HepG2 (cell line): ENCODE measurements around the gene GMCL2. TPM values are rescaled to one million over a fixed set of nuclear protein-coding genes. Genes with fewer than 3 reads are reported as not detected.
A peak's percentile ranks its signal among the peaks of the same experiment; 100 is the strongest.

ENCODE experiments used
- ATAC-seq: fragments of 200-7000 bp; cut with Tn5 transposase; 3 replicates; pipeline ENCODE4 v1.9.1; 2020; ENCODE audit warnings: mild to moderate bottlenecking, moderate library complexity
- BruUV-seq: library from RNA; stranded (reverse); fragments of 400-500 nt; replicated peaks from 2 replicates; lab custom pipeline; 2021; lab: Mats Ljungman, UMichigan
- CTCF ChIA-PET: fragments of 300-600 bp; formaldehyde crosslinking; extraction: SDS; loops from one replicate; lab custom pipeline; 2021; ENCODE audit warnings: low total read pairs, inconsistent platforms, low intra/inter-chr PET ratio; lab: Yijun Ruan, JAX
- POLR2A ChIA-PET: fragments of 350-600 bp; sonication (Branson Sonifier 250); formaldehyde crosslinking; loops from one replicate; lab custom pipeline; 2020; ENCODE audit warnings: antibody characterized with exemption, inconsistent platforms; lab: Yijun Ruan, JAX
- DNase-seq: peaks from one replicate; pipeline ENCODE4 v3.0.0-alpha.2; 2015; ENCODE audit warnings: low spot score
- FAIRE-seq: peaks from 3 replicates; lab custom pipeline; 2011; peaks lifted over from hg19 to GRCh38; lab: Jason Lieb, UNC
- H2AFZ ChIP-seq: one replicate; pipeline ENCODE4 v1.6.1; 2011; ENCODE audit warnings: low read length, inconsistent platforms
- H3K27ac ChIP-seq: fragments of 300-600 bp; 3 replicates; pipeline ENCODE4 v1.8.0; 2011; ENCODE audit warnings: mixed run types, mild to moderate bottlenecking, mixed read lengths, low read length, inconsistent platforms; ENCODE audit not compliant: insufficient read depth; ENCODE audit errors: extremely low read length
- H3K27me3 ChIP-seq, 2 experiments: fragments of 200-600 bp in 1 of 2; 2 replicates in 1 of 2; 3 replicates in 1 of 2; pipeline versions ENCODE4 v1.6.0 to v1.8.0; 2011; ENCODE audit warnings: low read length in 2 of 2, mild to moderate bottlenecking in 2 of 2, moderate library complexity in 2 of 2, inconsistent platforms in 1 of 2; ENCODE audit not compliant: insufficient read depth in 2 of 2, control insufficient read depth in 1 of 2
- H3K36me3 ChIP-seq, 2 experiments: fragments of 200-600 bp in 1 of 2; replicated peaks in 1 of 2; 2 replicates in 1 of 2; 3 replicates in 1 of 2; pipeline versions ENCODE4 v1.5.1 to v1.8.0; 2011; ENCODE audit warnings: low read length in 2 of 2, inconsistent platforms in 1 of 2; ENCODE audit not compliant: insufficient read depth in 2 of 2, control insufficient read depth in 1 of 2
- H3K4me1 ChIP-seq: 2 replicates; pipeline ENCODE4 v1.5.1; 2012; ENCODE audit warnings: low read length, inconsistent platforms; ENCODE audit not compliant: insufficient read depth
- H3K4me2 ChIP-seq: 2 replicates; pipeline ENCODE4 v1.6.0; 2011; ENCODE audit warnings: low read depth, low read length, inconsistent platforms
- H3K4me3 ChIP-seq, 3 experiments: fragments of 200-600 bp in 1 of 3; sonication (generic), shearing (Covaris generic) in 1 of 3; replicated peaks in 1 of 3; 2 replicates each; pipeline ENCODE4 v1.5.1; 2011 to 2016; ENCODE audit warnings: low read length in 3 of 3, inconsistent platforms in 2 of 3, low read depth in 2 of 3, mild to moderate bottlenecking in 2 of 3, control low read depth in 1 of 3, mixed read lengths in 1 of 3; ENCODE audit not compliant: insufficient read depth in 1 of 3
- H3K79me2 ChIP-seq: one replicate; pipeline ENCODE4 v1.6.1; 2011; ENCODE audit warnings: low read length, inconsistent platforms; ENCODE audit not compliant: insufficient read depth
- H3K9ac ChIP-seq: 2 replicates; pipeline ENCODE4 v1.6.0; 2011; ENCODE audit warnings: mild to moderate bottlenecking, low read depth, low read length, inconsistent platforms; ENCODE audit not compliant: insufficient read depth
- H3K9me3 ChIP-seq: 2 replicates; pipeline ENCODE4 v1.5.1; 2012; ENCODE audit warnings: mild to moderate bottlenecking, low read length
- H4K20me1 ChIP-seq: 2 replicates; pipeline ENCODE4 v1.6.0; 2011; ENCODE audit warnings: inconsistent platforms, mild to moderate bottlenecking, low read length, moderate library complexity; ENCODE audit not compliant: insufficient read depth
- CHCHD3 ChIP-seq: sonication (generic); formaldehyde crosslinking; IDR thresholded peaks from 2 replicates; pipeline ENCODE4 v1.8.0; 2022; ENCODE audit warnings: mild to moderate bottlenecking, missing genetic modification reagents, moderate library complexity
- CREM ChIP-seq, 2 experiments: sonication (generic) in 1 of 2; formaldehyde crosslinking in 1 of 2; IDR thresholded peaks; 2 replicates each; pipeline versions ENCODE4 v1.4.0 to v1.6.1; 2016 to 2020; ENCODE audit warnings: antibody characterized with exemption in 1 of 2, mild to moderate bottlenecking in 1 of 2, missing genetic modification reagents in 1 of 2
- FOXO1 ChIP-seq: sonication (generic); formaldehyde crosslinking; IDR thresholded peaks from 2 replicates; pipeline ENCODE4 v1.4.0; 2020; ENCODE audit warnings: missing genetic modification reagents
- HNRNPUL1 ChIP-seq: fragments of 200-400 bp; formaldehyde crosslinking; IDR thresholded peaks from 2 replicates; pipeline ENCODE4 v1.6.1; 2017; ENCODE audit warnings: low read depth, mild to moderate bottlenecking, low read length, moderate library complexity
- IRF2 ChIP-seq: IDR thresholded peaks from 2 replicates; pipeline ENCODE4 v1.6.1; 2018; ENCODE audit warnings: missing genetic modification reagents, missing compliant biosample characterization
- MAZ ChIP-seq, 2 experiments: sonication (generic) in 1 of 2; formaldehyde crosslinking in 1 of 2; IDR thresholded peaks; 2 replicates each; pipeline versions ENCODE4 v1.5.0 to v1.6.1; 2012 to 2020; ENCODE audit warnings: low read depth in 2 of 2, mild to moderate bottlenecking in 2 of 2, borderline replicate concordance in 1 of 2, improper control_type of control experiment in 1 of 2, low read length in 1 of 2, missing genetic modification reagents in 1 of 2, moderate library complexity in 1 of 2
- MYC ChIP-seq: sonication (generic); formaldehyde crosslinking; IDR thresholded peaks from 2 replicates; pipeline ENCODE4 v1.9.0; 2021; ENCODE audit warnings: missing genetic modification reagents, borderline replicate concordance
- RAD21 ChIP-seq: fragments of 450-650 bp; formaldehyde crosslinking; IDR thresholded peaks from 2 replicates; pipeline ENCODE4 v1.5.0; 2020; ENCODE audit warnings: mild to moderate bottlenecking
- RFXAP ChIP-seq: sonication (generic); formaldehyde crosslinking; IDR thresholded peaks from 2 replicates; pipeline ENCODE4 v1.4.0; 2020; ENCODE audit warnings: missing genetic modification reagents, borderline replicate concordance
- ZNF225 ChIP-seq: sonication (generic); formaldehyde crosslinking; IDR thresholded peaks from 2 replicates; pipeline ENCODE4 v1.4.0; 2020; ENCODE audit warnings: mild to moderate bottlenecking, missing genetic modification reagents
- WGBS: methylation state at CpG from one replicate; pipeline ENCODE4 v1.1.6; 2017; ENCODE audit warnings: low lambda C conversion rate; 5-methylcytosine and 5-hydroxymethylcytosine counted together
- in situ Hi-C: cut with HindIII; loops from 2 replicates; pipeline ENCODE4 v1.10.0; 2017; ENCODE audit warnings: low pct_unique_long_range_greater_than_20kb; ENCODE audit not compliant: extremely low pct_ligation_motif_present
- intact Hi-C: fragments of 100-400 bp; cut with micrococcal nuclease; formaldehyde crosslinking; loops from one replicate; pipeline ENCODE4 v1.10.0; 2022; ENCODE audit not compliant: unreplicated experiment
- polyA plus RNA-seq, 8 experiments: library from polyadenylated mRNA; depleted of rRNA in 3 of 8; stranded (reverse) in 7 of 8; unstranded in 1 of 8; fragments of >200 nt; fragmentation: Illumina TruSeq in 4 of 8; extraction: Trizol in 4 of 8; gene quantifications; 2 replicates each; pipeline versions ENCODE4 v1.2.1 to v1.2.3, GENCODE V29; 2011 to 2016; ENCODE audit warnings: low read depth in 4 of 8, missing spikeins in 1 of 8, mixed read lengths in 1 of 8; ENCODE audit not compliant: insufficient read depth in 1 of 8
- total RNA-seq, 5 experiments: library from RNA; depleted of rRNA; stranded (reverse); fragments of >200 nt; fragmentation: Illumina TruSeq; extraction: Trizol; gene quantifications; 2 replicates each; pipeline ENCODE4 v1.2.3, GENCODE V29; 2016; ENCODE audit warnings: low read depth in 1 of 5
- TF ChIP-seq, protein P1 (sequence below): sonication (generic); formaldehyde crosslinking; IDR thresholded peaks from 2 replicates; pipeline ENCODE4 v1.4.0; 2020; ENCODE audit warnings: low read depth, missing genetic modification reagents
- TF ChIP-seq, protein P2 (sequence below): sonication (generic); formaldehyde crosslinking; IDR thresholded peaks from 2 replicates; pipeline ENCODE4 v1.4.0; 2020; ENCODE audit warnings: missing genetic modification reagents
- TF ChIP-seq, protein P3 (sequence below): sonication (generic); formaldehyde crosslinking; IDR thresholded peaks from 2 replicates; pipeline ENCODE4 v1.4.0; 2020; ENCODE audit warnings: mild to moderate bottlenecking, low read depth, missing genetic modification reagents
- TF ChIP-seq, protein P4 (sequence below): IDR thresholded peaks from 2 replicates; pipeline ENCODE4 v1.6.1; 2016

GMCL2 gene
- total and polyA plus RNA-seq, 2 of the 13 experiments (the other 11 are each of a cell fraction or from before 2014, with no cell fraction given) = 0.03 TPM; not detected in 1

DNA sequence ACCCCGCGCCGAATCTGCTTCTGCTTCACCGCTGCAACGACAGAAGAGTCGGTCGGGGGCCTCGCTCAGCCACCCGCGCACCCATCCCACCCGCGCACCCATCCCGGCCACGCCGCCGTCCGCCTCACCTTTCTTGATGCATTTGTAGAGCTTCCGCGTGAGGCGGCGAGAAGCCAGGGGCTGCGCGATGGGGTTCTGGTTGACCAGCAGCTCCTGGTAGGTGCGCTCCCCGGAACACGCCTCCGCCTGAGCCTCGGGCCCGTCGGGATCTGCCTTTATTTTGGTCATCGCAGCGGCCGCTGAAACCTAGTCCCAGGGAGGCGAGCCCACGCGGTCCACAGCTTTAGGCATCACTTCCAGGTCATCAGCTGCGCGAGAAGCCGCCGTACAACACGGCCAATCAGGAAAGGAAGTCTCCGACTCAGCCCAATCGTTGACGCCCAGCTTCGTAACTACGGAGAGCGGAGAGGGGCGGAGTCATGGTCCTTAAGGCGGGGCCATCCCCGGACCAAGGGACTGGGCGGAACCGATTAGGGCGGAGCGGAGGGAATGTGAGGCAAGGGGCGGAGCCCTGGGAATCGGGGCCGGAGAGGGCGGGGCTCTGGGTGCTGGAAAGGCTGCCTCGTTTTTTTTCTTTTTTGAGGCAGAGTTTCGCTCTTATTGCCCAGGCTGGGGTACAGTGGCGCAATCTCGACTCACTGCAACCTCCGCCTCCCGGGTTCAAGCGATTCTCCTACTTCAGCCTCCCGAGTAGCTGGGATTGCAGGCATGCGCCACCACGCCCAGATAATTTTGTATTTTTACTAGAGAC is 33.4 kb downstream of the GMCL2 start, which contains the start of gene NHP2:
Gene NHP2 (minus strand): TSS at position 356 of the 811 bp plus-strand sequence. CDS start 68 bp downstream, at position 288.
- H3K4me2 ChIP-seq = peak within 1 kb of the TSS; percentile 75
- H3K27me3 ChIP-seq = no peaks in the 10 kb centered on the region; a peak in 1 of 5 replicates
- no peaks in the 10 kb centered on the region for H3K9me3 ChIP-seq
- peaks cover 34% of the 10 kb centered on the region for H3K4me1 ChIP-seq
- intact Hi-C loops (no loop called here), in situ Hi-C loops (no loop called here)
- ChIA-PET CTCF (no interaction called here), POLR2A (interaction anchor here (0.6 to 2.0 kb wide), 9 partner anchors 8 to 1066 kb away, joined by 3 to 14 read pairs (median 3); partner anchors contain the start of genes HNRNPAB and RMND5B)
- H3K36me3 ChIP-seq = peaks cover 11 to 23% of the 10 kb centered on the region in 2 experiments; a peak in 4 of 5 replicates
- peak within 1 kb of the TSS; percentile 86 for H3K9ac ChIP-seq
- BruUV-seq = no TSS peak
- peaks cover 10% of the 10 kb centered on the region for H3K79me2 ChIP-seq
- FAIRE-seq (peak; percentile 92), DNase-seq (peak; percentile 95), ATAC-seq (peak; percentile 96)
- H2AFZ ChIP-seq = no peak within 1 kb of the TSS
- 0 out of 2 replicates have a peak, but pooled peaks cover 3% of the 10 kb centered on the region for H4K20me1 ChIP-seq
- 2% methylated on average over 36 of the region's 68 CpGs for WGBS
- peak within 1 kb of the TSS; percentile 52 for H3K27ac ChIP-seq
- peak within 1 kb of the TSS; percentile 88 to 91 (median 89) for H3K4me3 ChIP-seq
- TF ChIP-seq, protein P1, sequence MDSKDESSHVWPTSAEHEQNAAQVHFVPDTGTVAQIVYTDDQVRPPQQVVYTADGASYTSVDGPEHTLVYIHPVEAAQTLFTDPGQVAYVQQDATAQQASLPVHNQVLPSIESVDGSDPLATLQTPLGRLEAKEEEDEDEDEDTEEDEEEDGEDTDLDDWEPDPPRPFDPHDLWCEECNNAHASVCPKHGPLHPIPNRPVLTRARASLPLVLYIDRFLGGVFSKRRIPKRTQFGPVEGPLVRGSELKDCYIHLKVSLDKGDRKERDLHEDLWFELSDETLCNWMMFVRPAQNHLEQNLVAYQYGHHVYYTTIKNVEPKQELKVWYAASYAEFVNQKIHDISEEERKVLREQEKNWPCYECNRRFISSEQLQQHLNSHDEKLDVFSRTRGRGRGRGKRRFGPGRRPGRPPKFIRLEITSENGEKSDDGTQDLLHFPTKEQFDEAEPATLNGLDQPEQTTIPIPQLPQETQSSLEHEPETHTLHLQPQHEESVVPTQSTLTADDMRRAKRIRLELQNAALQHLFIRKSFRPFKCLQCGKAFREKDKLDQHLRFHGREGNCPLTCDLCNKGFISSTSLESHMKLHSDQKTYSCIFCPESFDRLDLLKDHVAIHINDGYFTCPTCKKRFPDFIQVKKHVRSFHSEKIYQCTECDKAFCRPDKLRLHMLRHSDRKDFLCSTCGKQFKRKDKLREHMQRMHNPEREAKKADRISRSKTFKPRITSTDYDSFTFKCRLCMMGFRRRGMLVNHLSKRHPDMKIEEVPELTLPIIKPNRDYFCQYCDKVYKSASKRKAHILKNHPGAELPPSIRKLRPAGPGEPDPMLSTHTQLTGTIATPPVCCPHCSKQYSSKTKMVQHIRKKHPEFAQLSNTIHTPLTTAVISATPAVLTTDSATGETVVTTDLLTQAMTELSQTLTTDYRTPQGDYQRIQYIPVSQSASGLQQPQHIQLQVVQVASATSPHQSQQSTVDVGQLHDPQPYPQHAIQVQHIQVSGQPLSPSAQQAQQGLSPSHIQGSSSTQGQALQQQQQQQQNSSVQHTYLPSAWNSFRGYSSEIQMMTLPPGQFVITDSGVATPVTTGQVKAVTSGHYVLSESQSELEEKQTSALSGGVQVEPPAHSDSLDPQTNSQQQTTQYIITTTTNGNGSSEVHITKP = peak; percentile 89
- TF ChIP-seq, protein P2, sequence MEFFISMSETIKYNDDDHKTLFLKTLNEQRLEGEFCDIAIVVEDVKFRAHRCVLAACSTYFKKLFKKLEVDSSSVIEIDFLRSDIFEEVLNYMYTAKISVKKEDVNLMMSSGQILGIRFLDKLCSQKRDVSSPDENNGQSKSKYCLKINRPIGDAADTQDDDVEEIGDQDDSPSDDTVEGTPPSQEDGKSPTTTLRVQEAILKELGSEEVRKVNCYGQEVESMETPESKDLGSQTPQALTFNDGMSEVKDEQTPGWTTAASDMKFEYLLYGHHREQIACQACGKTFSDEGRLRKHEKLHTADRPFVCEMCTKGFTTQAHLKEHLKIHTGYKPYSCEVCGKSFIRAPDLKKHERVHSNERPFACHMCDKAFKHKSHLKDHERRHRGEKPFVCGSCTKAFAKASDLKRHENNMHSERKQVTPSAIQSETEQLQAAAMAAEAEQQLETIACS (CRISPR knock-in tag) = no peak
- TF ChIP-seq, protein P3, sequence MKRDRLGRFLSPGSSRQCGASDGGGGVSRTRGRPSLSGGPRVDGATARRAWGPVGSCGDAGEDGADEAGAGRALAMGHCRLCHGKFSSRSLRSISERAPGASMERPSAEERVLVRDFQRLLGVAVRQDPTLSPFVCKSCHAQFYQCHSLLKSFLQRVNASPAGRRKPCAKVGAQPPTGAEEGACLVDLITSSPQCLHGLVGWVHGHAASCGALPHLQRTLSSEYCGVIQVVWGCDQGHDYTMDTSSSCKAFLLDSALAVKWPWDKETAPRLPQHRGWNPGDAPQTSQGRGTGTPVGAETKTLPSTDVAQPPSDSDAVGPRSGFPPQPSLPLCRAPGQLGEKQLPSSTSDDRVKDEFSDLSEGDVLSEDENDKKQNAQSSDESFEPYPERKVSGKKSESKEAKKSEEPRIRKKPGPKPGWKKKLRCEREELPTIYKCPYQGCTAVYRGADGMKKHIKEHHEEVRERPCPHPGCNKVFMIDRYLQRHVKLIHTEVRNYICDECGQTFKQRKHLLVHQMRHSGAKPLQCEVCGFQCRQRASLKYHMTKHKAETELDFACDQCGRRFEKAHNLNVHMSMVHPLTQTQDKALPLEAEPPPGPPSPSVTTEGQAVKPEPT (CRISPR knock-in tag) = no peak
- TF ChIP-seq, protein P4, sequence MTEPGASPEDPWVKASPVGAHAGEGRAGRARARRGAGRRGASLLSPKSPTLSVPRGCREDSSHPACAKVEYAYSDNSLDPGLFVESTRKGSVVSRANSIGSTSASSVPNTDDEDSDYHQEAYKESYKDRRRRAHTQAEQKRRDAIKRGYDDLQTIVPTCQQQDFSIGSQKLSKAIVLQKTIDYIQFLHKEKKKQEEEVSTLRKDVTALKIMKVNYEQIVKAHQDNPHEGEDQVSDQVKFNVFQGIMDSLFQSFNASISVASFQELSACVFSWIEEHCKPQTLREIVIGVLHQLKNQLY (CRISPR knock-in tag) = no peak
- TF ChIP-seq MYC (CRISPR knock-in tag) = peak; percentile 97
- TF ChIP-seq CHCHD3 (CRISPR knock-in tag) = no peak
- no peak for TF ChIP-seq HNRNPUL1
- TF ChIP-seq CREM (IDR thresholded peaks at IDR 0.05) = peak; percentile 95
- TF ChIP-seq CREM (CRISPR knock-in tag; IDR thresholded peaks at IDR 0.05) = no peak
- no peak for TF ChIP-seq MAZ (IDR thresholded peaks at IDR 0.05; ENCODE audit: borderline replicate concordance, low read depth, low read length)
- TF ChIP-seq MAZ (CRISPR knock-in tag; IDR thresholded peaks at IDR 0.05; ENCODE audit: low read depth) = 0 out of 2 replicates have a peak, but pooled peaks have one; percentile 26
- peak; percentile 15; the same call in 1 of the 2 replicates for TF ChIP-seq FOXO1 (CRISPR knock-in tag)
- peak; percentile 69; the same call in 1 of the 2 replicates for TF ChIP-seq RFXAP
- TF ChIP-seq ZNF225 = 0 out of 2 replicates have a peak, but pooled peaks have one; percentile 86
- TF ChIP-seq IRF2 (CRISPR knock-in tag) = peak; percentile 81; the same call in 1 of the 2 replicates
- TF ChIP-seq RAD21 (CRISPR knock-in tag) = 0 out of 2 replicates have a peak, but pooled peaks have one; percentile 15
